T-helper 2 cell treated with Interferon-gamma antibody and Interleukin-4, amounts not matched to agents 5 μg/mL and 100 μg/mL, for 36 hours (primary cell): Measurements from ENCODE around the gene ARHGAP27.
A peak's percentile ranks its signal among the peaks of the same experiment; 100 is the strongest.

Experiments
- DNase-seq: peaks from one replicate; pipeline ENCODE4 v3.0.0; 2021; ENCODE audit warnings: low spot score
- H3K27ac Mint-ChIP-seq: one replicate; pipeline ENCODE4 v1.8.0; 2021; ENCODE audit warnings: mild to moderate bottlenecking, mixed read lengths
- H3K27me3 Mint-ChIP-seq: one replicate; pipeline ENCODE4 v1.8.0; 2021; ENCODE audit warnings: low read depth, mixed read lengths
- H3K36me3 Mint-ChIP-seq: one replicate; pipeline ENCODE4 v1.8.0; 2021; ENCODE audit warnings: low read depth, mixed read lengths
- H3K4me1 Mint-ChIP-seq: one replicate; pipeline ENCODE4 v1.8.0; 2021; ENCODE audit warnings: low read depth, mixed read lengths
- H3K4me3 Mint-ChIP-seq: one replicate; pipeline ENCODE4 v1.8.0; 2022; ENCODE audit warnings: mild to moderate bottlenecking, moderate library complexity, mixed read lengths
- H3K9me3 Mint-ChIP-seq: one replicate; pipeline ENCODE4 v1.8.0; 2021; ENCODE audit warnings: mixed read lengths

Gene ARHGAP27

GRCh38 chr17:45384789-45385262 is 47.8 kb downstream of the ARHGAP27 start:
- Mint-ChIP-seq H3K4me3 (no peak overlapping the region), H3K9me3 (no peaks in the 10 kb centered on the region), H3K4me1 (peaks cover 16% of the 10 kb centered on the region), H3K36me3 (no peaks in the 10 kb centered on the region), H3K27ac (no peak overlapping the region), H3K27me3 (peaks cover 3% of the 10 kb centered on the region)
- DNase-seq = no peak

- no peaks in the 10 kb centered on the region for H3K9me3 Mint-ChIP-seq
- H3K4me1 Mint-ChIP-seq = peaks cover 16% of the 10 kb centered on the region
- peaks cover 3% of the 10 kb centered on the region for H3K27me3 Mint-ChIP-seq
- no peak for DNase-seq
- no peak overlapping the region for H3K27ac Mint-ChIP-seq
- no peaks in the 10 kb centered on the region for H3K36me3 Mint-ChIP-seq
- no peak overlapping the region for H3K4me3 Mint-ChIP-seq
These were observed 48.5 kb downstream of the ARHGAP27 start for GRCh38 chr17:45384047-45384788.

GRCh38 chr17:45383003-45383402 is 49.7 kb downstream of the ARHGAP27 start:
- no peaks in the 10 kb centered on the region for H3K9me3 Mint-ChIP-seq
- peaks cover 10% of the 10 kb centered on the region for H3K4me1 Mint-ChIP-seq
- H3K4me3 Mint-ChIP-seq = no peak overlapping the region
- DNase-seq = no peak
- no peaks in the 10 kb centered on the region for H3K36me3 Mint-ChIP-seq
- H3K27me3 Mint-ChIP-seq = peaks cover 3% of the 10 kb centered on the region
- H3K27ac Mint-ChIP-seq = no peak overlapping the region

DNA sequence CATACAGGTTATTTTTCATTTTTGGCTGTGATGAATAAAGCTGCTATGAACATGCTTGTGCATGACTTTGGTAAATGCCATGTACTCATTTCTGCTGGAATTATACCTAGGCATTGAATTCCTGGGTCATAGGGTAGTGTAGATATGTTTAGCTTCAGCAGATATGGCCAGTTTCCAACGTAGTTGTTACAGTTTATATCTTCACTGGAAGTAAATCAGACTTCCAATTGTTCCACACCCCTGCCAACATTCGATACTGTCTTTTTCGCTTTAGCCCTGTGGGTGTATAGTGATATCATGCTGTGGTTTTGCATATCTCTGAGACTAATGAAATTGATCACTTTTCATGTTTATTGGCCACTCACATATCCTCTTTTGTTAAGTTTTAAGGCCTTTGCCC is 50.4 kb downstream of the ARHGAP27 start:
- no peaks in the 10 kb centered on the region for H3K36me3 Mint-ChIP-seq
- no peak overlapping the region for H3K4me3 Mint-ChIP-seq
- no peak for DNase-seq
- no peaks in the 10 kb centered on the region for H3K27me3 Mint-ChIP-seq
- H3K27ac Mint-ChIP-seq = no peak overlapping the region
- peaks cover 10% of the 10 kb centered on the region for H3K4me1 Mint-ChIP-seq
- H3K9me3 Mint-ChIP-seq = no peaks in the 10 kb centered on the region

DNA sequence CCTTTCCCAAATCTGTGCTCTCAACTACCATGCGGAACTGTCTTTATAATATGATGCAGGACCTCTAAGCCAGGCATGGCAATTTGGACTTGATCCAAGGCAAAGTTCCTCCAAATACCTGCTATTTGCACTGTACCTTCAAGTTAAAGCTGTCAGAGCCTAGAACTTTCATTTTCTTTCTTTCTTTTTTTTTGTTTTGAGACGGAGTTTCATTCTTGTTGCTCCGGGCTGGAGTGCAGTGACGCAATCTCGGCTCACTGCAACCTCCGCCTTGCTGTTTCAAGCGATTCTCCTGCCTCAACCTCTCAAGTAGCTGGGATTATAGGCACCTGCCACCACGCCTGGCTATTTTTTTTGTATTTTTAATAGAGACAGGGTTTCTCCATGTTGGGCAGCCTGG is 51.7 kb downstream of the ARHGAP27 start:
- Mint-ChIP-seq H3K27me3 (no peaks in the 10 kb centered on the region), H3K4me3 (no peak overlapping the region), H3K9me3 (no peaks in the 10 kb centered on the region), H3K4me1 (peaks cover 10% of the 10 kb centered on the region), H3K36me3 (no peaks in the 10 kb centered on the region), H3K27ac (no peak overlapping the region)
- DNase-seq = no peak

DNA sequence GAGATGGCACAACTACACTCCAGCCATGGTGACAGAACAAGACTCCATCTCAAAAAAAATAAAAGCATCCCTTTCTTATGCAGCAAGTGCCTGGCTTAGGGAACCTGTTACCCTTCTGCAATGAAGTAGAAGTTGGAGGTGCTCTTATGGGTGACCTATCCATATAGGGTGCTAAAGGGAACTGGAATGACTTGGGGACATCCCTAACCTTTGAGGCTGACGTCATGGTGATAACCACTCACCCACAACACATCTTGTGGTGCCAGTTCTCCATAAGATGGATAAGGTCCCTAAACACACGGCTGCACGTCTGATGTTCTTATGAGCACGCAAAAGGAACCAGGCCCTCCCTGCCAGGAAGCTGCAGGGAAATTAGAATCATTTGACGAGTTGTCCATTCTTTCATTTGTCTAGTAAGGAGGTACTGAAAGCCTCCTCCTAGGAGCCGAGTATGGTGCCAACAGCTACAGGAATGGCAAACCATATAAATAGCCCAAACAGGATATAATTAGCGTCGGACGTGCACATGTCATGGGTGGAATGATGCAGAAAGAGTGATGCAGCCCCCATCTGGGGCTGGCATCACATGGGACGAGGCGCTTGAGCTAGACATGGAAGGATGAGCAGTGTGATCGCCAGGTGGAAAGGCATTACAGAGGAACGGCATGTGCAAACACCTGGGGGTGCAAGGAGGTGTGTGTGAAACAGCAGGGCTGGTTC is 52.5 kb downstream of the ARHGAP27 start:
- no peak overlapping the region for H3K4me3 Mint-ChIP-seq
- no peaks in the 10 kb centered on the region for H3K9me3 Mint-ChIP-seq
- DNase-seq = no peak
- no peak overlapping the region for H3K27ac Mint-ChIP-seq
- H3K27me3 Mint-ChIP-seq = no peaks in the 10 kb centered on the region
- H3K4me1 Mint-ChIP-seq = peaks cover 7% of the 10 kb centered on the region
- H3K36me3 Mint-ChIP-seq = no peaks in the 10 kb centered on the region

DNA sequence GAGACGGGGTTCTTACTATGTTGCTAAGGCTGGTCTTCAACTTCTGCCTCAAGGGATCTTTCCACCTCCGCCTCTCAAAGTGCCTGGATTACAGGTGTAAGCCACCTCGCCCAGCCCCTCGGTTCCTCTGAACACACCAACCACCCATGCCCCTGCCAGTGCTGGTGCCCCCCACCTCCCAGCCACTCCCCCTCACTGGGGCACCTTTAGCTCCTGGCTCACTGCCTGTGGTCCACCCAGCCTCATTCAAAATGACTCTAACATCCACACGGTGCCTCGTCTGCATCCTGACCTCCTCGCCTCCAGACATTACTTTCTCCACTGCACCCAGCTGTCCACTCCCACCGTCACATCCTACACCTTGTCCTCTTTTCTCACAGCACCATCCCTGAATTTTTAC is 55.3 kb downstream of the ARHGAP27 start:
- Mint-ChIP-seq H3K4me1 (no peaks in the 10 kb centered on the region), H3K27ac (no peak overlapping the region), H3K9me3 (no peaks in the 10 kb centered on the region), H3K4me3 (no peak overlapping the region), H3K27me3 (no peaks in the 10 kb centered on the region), H3K36me3 (no peaks in the 10 kb centered on the region)
- no peak for DNase-seq

GRCh38 chr17:45376171-45377005 is 56.3 kb downstream of the ARHGAP27 start:
- Mint-ChIP-seq H3K4me3 (no peak overlapping the region), H3K4me1 (peaks cover 3% of the 10 kb centered on the region), H3K36me3 (no peaks in the 10 kb centered on the region), H3K9me3 (no peaks in the 10 kb centered on the region), H3K27me3 (peaks cover 3% of the 10 kb centered on the region), H3K27ac (no peak overlapping the region)
- no peak for DNase-seq

DNA sequence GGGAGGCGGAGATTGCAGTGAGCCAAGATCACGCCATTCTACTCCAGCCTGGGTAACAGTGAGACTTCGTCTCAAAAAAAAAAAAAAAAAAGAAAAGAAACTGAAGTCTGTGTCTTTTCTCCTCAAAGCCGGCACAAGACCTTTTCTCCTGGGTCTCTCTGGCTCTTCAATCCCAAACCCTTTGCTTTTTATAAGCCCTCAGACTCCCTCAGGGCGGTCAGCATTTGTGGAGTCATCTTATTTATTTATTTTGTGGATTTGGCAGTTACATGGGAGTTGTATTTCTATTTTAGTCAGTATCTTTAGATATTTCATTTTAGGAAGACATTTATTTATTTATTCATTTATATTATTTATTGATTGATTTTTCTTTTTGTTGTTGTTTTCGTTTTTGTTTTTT is 58.2 kb downstream of the ARHGAP27 start:
- Mint-ChIP-seq H3K9me3 (no peaks in the 10 kb centered on the region), H3K36me3 (no peaks in the 10 kb centered on the region), H3K4me3 (no peak overlapping the region), H3K27me3 (peaks cover 3% of the 10 kb centered on the region), H3K27ac (no peak overlapping the region), H3K4me1 (peaks cover 8% of the 10 kb centered on the region)
- DNase-seq = no peak

DNA sequence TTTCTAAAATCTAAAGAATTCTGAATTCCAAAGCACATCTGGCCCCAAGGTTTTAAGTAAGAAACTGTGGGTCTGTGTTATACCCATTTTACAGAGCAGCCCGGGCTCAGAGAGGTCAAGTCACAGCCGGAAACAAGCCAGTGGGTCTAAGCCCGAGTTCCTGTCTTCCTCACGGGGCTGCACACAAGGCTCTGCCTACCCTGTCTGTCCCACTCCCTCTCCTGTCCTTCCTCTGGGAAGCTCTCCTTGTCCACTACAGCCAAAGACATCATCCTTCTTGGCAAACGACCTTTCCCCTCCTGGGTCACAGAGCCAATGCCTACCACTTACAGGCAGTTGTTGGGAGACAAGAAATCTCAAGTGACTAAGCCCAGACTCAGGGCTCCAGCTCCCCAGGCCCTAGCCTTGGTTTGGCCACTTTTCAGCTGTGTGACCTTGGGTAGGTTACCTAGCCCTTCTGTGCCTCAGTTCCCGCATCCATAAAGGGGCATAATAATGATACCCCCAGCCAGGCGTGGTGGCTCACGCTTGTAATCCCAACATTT is 60.3 kb downstream of the ARHGAP27 start:
- no peak overlapping the region for H3K27ac Mint-ChIP-seq
- no peaks in the 10 kb centered on the region for H3K36me3 Mint-ChIP-seq
- no peaks in the 10 kb centered on the region for H3K9me3 Mint-ChIP-seq
- H3K27me3 Mint-ChIP-seq = peaks cover 14% of the 10 kb centered on the region
- H3K4me1 Mint-ChIP-seq = peaks cover 8% of the 10 kb centered on the region
- no peak overlapping the region for H3K4me3 Mint-ChIP-seq
- DNase-seq = no peak

DNA sequence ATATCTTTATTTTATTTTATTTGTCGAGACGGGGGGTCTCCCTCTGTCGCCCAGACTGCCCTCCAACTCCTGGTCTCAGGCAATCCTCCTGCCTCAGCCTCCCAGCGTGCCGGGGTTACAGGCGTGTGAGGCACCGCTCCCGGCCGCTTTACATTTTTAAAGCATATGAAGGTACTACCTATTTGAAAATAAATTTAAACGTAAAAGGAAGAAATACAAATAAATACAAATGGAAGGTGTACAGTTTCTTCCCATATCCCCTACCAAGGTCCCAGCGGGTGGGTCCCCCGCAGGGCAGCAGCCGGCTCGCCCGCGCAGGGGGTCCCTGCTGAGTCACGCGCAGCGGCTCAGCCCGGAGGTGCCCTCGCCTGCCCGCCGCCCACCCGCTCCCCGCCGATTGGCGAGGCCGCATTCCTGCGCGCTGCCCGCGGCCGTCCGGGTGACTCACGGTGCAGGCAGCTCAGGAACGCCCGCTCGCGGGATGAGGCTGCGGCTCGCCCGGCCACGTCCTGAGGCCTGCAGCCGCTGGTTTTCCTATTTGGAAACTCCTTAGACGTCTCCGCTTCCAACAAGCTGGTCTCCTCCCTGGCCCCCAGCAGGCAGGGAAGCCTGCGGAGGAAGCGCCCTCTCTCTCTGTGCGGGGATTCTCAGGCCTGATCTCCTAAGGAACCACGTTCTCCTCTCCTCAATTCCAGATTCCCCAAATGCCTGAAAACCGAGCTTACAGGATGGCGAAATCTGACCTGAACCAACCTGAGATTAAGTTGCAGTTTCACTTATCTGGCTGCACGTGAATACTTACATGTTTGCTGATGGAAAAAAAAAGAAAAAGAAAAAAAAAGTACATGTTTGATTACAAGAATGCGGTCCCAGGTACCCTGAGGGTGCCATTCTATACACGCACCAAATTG is 61.0 kb downstream of the ARHGAP27 start:
- H3K27ac Mint-ChIP-seq = no peak overlapping the region
- peak overlapping the region; percentile 40 for H3K4me3 Mint-ChIP-seq

DNA sequence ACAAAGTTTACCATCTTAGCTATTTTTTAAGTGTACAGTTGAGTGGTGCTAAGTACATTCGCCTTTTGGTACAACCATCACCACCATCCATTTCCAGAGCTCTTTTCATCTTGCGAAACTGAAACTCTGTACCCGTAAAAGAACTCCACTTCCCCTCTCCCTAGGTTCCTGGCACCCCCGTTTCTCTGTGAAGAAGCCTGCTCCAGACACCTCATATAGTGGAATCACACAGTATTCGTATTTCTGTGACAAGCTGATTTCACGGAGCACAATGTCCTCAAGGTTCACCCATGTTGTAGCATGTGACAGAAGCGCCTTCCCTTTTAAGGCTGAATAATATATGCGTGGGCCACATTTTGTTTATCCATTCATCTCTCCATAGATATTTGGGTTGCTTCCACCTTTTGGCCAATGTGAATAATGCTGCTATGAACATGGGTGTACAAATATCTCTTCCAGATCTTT is 61.7 kb downstream of the ARHGAP27 start:
- no peak for DNase-seq
- no peak overlapping the region for H3K4me3 Mint-ChIP-seq
- H3K36me3 Mint-ChIP-seq = no peaks in the 10 kb centered on the region
- no peaks in the 10 kb centered on the region for H3K9me3 Mint-ChIP-seq
- no peak overlapping the region for H3K27ac Mint-ChIP-seq
- peaks cover 14% of the 10 kb centered on the region for H3K27me3 Mint-ChIP-seq
- peaks cover 8% of the 10 kb centered on the region for H3K4me1 Mint-ChIP-seq

More for the DNA sequence above, 61.0 kb downstream of the ARHGAP27 start:
- Mint-ChIP-seq H3K27me3 (peaks cover 14% of the 10 kb centered on the region), H3K36me3 (no peaks in the 10 kb centered on the region), H3K9me3 (no peaks in the 10 kb centered on the region), H3K4me1 (peaks cover 8% of the 10 kb centered on the region)
- peak; percentile 67 for DNase-seq

- Mint-ChIP-seq H3K36me3 (no peaks in the 10 kb centered on the region), H3K27ac (no peak overlapping the region), H3K4me3 (no peak overlapping the region), H3K27me3 (peaks cover 14% of the 10 kb centered on the region), H3K4me1 (peaks cover 8% of the 10 kb centered on the region), H3K9me3 (no peaks in the 10 kb centered on the region)
- no peak for DNase-seq
These were observed 63.2 kb downstream of the ARHGAP27 start for GRCh38 chr17:45369421-45369820.
